A673 (cell line): ENCODE results near the gene FAM13A. TPM values are rescaled to one million over a fixed set of nuclear protein-coding genes. Genes with fewer than 3 reads are reported as not detected.
"Not testable (repeated sequence)": the region's sequence is repeated elsewhere in the genome, so short reads cannot be mapped to it uniquely, and the experiment has no call there.

Experiments
- BruUV-seq: library from RNA; stranded (reverse); fragments of 400-500 nt; replicated peaks from 2 replicates; lab custom pipeline; 2021; lab: Mats Ljungman, UMichigan
- CTCF ChIA-PET: fragments of 300-600 bp; sonication (Branson Sonifier 250); formaldehyde crosslinking; loops from one replicate; lab custom pipeline; 2022; ENCODE audit warnings: antibody characterized with exemption; lab: Charles Lee
- POLR2A ChIA-PET: fragments of 300-600 bp; sonication (Branson Sonifier 250); formaldehyde crosslinking; loops from one replicate; lab custom pipeline; 2022; ENCODE audit warnings: antibody characterized with exemption; ENCODE audit not compliant: low non-redundant PET; lab: Charles Lee
- DNase-seq: peaks from one replicate; pipeline ENCODE4 v3.0.0-alpha.2; 2015; ENCODE audit warnings: low spot score
- H3K27ac ChIP-seq: fragments of 200-600 bp; sonication (generic); 2 replicates; pipeline ENCODE4 v1.5.1; 2016; ENCODE audit warnings: mixed run types, low read depth, mild to moderate bottlenecking, mixed read lengths, antibody characterized with exemption, low read length; ENCODE audit not compliant: poor library complexity, severe bottlenecking
- H3K27me3 ChIP-seq: fragments of 200-600 bp; sonication (generic); replicated peaks from 2 replicates; pipeline ENCODE4 v1.6.1; 2017; ENCODE audit warnings: mixed run types, low read depth, mild to moderate bottlenecking, mixed read lengths, antibody characterized with exemption, low read length; ENCODE audit not compliant: insufficient read depth, poor library complexity
- H3K36me3 ChIP-seq: fragments of 200-600 bp; sonication (generic); 2 replicates; pipeline ENCODE4 v1.6.1; 2016; ENCODE audit warnings: mixed run types, mild to moderate bottlenecking, mixed read lengths, antibody characterized with exemption, low read length; ENCODE audit not compliant: insufficient read depth, poor library complexity, severe bottlenecking
- H3K4me1 ChIP-seq: fragments of 200-600 bp; sonication (generic); 2 replicates; pipeline ENCODE4 v1.6.1; 2017; ENCODE audit warnings: mixed run types, mild to moderate bottlenecking, mixed read lengths, antibody characterized with exemption, low read length; ENCODE audit not compliant: insufficient read depth, poor library complexity, severe bottlenecking
- H3K4me3 ChIP-seq: fragments of 200-600 bp; sonication (generic); 2 replicates; pipeline ENCODE4 v1.5.1; 2016; ENCODE audit warnings: low read depth, mixed run types, mild to moderate bottlenecking, mixed read lengths, low read length; ENCODE audit not compliant: poor library complexity, severe bottlenecking
- H3K9me3 ChIP-seq: fragments of 200-600 bp; sonication (generic); 2 replicates; pipeline ENCODE4 v1.6.1; 2016; ENCODE audit warnings: mixed run types, low read depth, mild to moderate bottlenecking, mixed read lengths, antibody characterized with exemption, low read length; ENCODE audit not compliant: poor library complexity, severe bottlenecking
- CTCF ChIP-seq: fragments of 300-800, 200-600 bp; sonication (generic); conservative IDR thresholded peaks from 2 replicates; pipeline ENCODE4 v1.5.1; 2017; ENCODE audit warnings: low read depth, mild to moderate bottlenecking, antibody characterized with exemption, low read length, moderate library complexity, mixed read lengths
- EZH2 ChIP-seq: fragments of 200-600 bp; sonication (generic); IDR thresholded peaks from 2 replicates; pipeline ENCODE4 v1.6.1; 2017; ENCODE audit warnings: borderline replicate concordance, low read depth, mild to moderate bottlenecking, mixed read lengths, antibody characterized with exemption, low read length; ENCODE audit not compliant: poor library complexity, severe bottlenecking
- intact Hi-C: fragments of 100-400 bp; cut with micrococcal nuclease; formaldehyde crosslinking; loops from one replicate; pipeline ENCODE4 v1.10.0; 2022; ENCODE audit not compliant: unreplicated experiment
- total RNA-seq: library from RNA; stranded (reverse); gene quantifications from 2 replicates; pipeline ENCODE4 v1.2.3, GENCODE V29; 2021

The FAM13A gene
- total RNA-seq, 1 experiment from 2014 or later: 15.5 TPM

GRCh38 chr4:89021062-89021461, 35.9 kb downstream of the FAM13A start:
- BruUV-seq: no TSS peak
- POLR2A ChIA-PET: no interaction called here
- intact Hi-C loops: loop anchor here (5.0 kb wide), 1 partner anchor 494 kb away; no protein-coding TSS in a partner anchor

GRCh38 chr4:89014897-89015296, 42.1 kb downstream of the FAM13A start:
- intact Hi-C loops, BruUV-seq, H3K4me1 ChIP-seq, H3K36me3 ChIP-seq, DNase-seq, H3K9me3 ChIP-seq, H3K27me3 ChIP-seq, H3K27ac ChIP-seq, CTCF ChIA-PET, H3K4me3 ChIP-seq, POLR2A ChIA-PET: not testable (repeated sequence)

More at GRCh38 chr4:89021062-89021461, 35.9 kb downstream of the FAM13A start:
- Histone ChIP-seq H3K9me3 (no peaks in the 10 kb centered on the region), H3K4me3 (no peak overlapping the region), H3K27ac (no peak overlapping the region), H3K4me1 (no peaks in the 10 kb centered on the region), H3K36me3 (no peaks in the 10 kb centered on the region), H3K27me3 (no peaks in the 10 kb centered on the region)
- no peak for DNase-seq
- CTCF ChIA-PET: no interaction called here
- no peak for TF ChIP-seq EZH2
- no peak for TF ChIP-seq CTCF

GRCh38 chr4:89009761-89010369, 47.1 kb downstream of the FAM13A start:
- no peak overlapping the region for H3K27ac ChIP-seq
- no peaks in the 10 kb centered on the region for H3K36me3 ChIP-seq
- TF ChIP-seq CTCF (no peak), EZH2 (no peak)
- no peaks in the 10 kb centered on the region for H3K27me3 ChIP-seq
- no peaks in the 10 kb centered on the region for H3K4me1 ChIP-seq
- POLR2A ChIA-PET: no interaction called here
- H3K9me3 ChIP-seq: no peaks in the 10 kb centered on the region
- no peak for DNase-seq
- CTCF ChIA-PET: no interaction called here
- intact Hi-C loops: no loop called here
- BruUV-seq: no TSS peak
- H3K4me3 ChIP-seq: no peak overlapping the region

- Histone ChIP-seq H3K4me3 (no peak overlapping the region), H3K4me1 (no peaks in the 10 kb centered on the region), H3K27ac (no peak overlapping the region), H3K9me3 (no peaks in the 10 kb centered on the region), H3K36me3 (no peaks in the 10 kb centered on the region), H3K27me3 (no peaks in the 10 kb centered on the region)
- no peak for TF ChIP-seq EZH2
- TF ChIP-seq CTCF: no peak
- BruUV-seq: no TSS peak
- POLR2A ChIA-PET: no interaction called here
- CTCF ChIA-PET: no interaction called here
- DNase-seq: no peak
- intact Hi-C loops: no loop called here
These were observed 47.9 kb downstream of the FAM13A start for GRCh38 chr4:89009115-89009514.
